ENCODE results near the gene CD3E.

GRCh38 chr11:118301600-118302195 lies 2.8 kb upstream of the CD3E start:
- TF ChIP-seq POLR2AphosphoS5 (IDR thresholded peaks at IDR 0.05; ENCODE audit: low read depth, low read length) (no peak), PAX5 (IDR thresholded peaks at IDR 0.05; ENCODE audit: insufficient read depth, low read length, severe bottlenecking) (no peak), POLR2A (IDR thresholded peaks at IDR 0.05; ENCODE audit: low read depth, low read length) (no peak), TAF1 (IDR thresholded peaks at IDR 0.05; ENCODE audit: low read depth, low read length) (no peak), SPI1 (IDR thresholded peaks at IDR 0.05; ENCODE audit: low read depth, low read length) (no peak), POU2F2 (IDR thresholded peaks at IDR 0.05; ENCODE audit: low read depth, low read length) (no peak)

Data from GM12891 (cell line).